NCI-H2171 (cell line): Measurements from ENCODE around the gene EPN2.
"Not testable (repeated sequence)": the region's sequence is repeated elsewhere in the genome, so short reads cannot be mapped to it uniquely, and the experiment has no call there.

ENCODE experiments used
- DNase-seq: peaks from one replicate; lab custom pipeline; 2025; lab: John Stamatoyannopoulos, UW

EPN2 gene

DNA sequence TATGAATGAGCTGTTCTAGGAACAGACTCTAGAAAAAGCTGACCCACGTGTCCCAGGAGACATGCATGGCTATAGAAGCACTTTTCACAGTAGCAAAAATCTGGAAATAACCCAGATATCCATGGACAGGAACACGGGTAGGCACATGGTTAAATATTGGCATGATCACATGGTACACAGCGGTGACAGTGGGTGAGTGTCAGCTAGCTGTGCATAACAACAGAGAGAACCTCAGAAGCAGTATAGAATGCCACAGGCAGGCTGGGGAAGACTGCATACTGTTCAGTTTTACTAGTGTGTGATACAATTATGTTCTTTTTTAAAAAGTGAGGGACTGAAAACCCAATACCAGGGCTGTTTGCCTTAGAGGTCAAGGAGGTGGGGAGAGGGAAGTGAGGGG, 31.4 kb downstream of the EPN2 start:
- no peak for DNase-seq

DNA sequence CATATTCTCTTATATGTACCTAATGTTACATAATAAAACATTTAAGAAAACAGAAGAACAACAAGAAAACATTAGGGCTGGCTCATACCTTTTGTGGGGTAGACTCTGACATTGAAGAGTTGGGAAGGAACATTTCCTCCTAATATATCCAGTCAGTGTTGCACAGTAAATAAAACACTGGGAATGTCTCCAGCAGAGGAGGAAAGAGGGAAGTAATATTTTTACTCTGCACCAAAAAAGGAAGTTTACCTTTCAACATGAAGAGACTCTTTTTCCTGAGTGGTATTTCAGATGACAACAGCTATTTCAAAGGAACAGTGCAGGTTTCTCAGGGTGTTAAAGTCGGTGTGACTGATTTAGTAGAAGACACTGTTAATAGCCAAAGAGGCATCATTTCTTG, 31.9 kb downstream of the EPN2 start:
- no peak for DNase-seq

DNA sequence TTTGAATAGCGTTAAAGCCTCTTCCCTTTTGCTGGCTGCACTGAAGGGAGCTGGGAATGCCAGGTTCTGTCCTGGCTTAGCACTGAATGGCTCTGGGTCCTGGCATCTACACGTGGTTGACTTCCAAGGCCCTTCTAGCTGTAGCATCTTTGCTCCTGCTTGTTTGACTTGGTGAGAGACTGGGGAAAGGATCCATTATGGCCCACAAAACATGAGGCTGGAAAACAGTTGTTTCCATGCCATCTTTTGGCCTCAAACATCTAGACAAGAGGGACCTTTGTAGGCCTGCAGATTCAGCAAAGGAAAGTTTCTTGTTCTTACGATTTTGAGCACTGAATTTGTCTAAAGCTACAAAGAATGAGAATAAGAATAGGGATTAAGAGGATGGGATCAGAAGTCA, 32.5 kb downstream of the EPN2 start:
- no peak for DNase-seq

GRCh38 chr17:19270347-19270703, 33.2 kb downstream of the EPN2 start:
- no peak for DNase-seq

DNA sequence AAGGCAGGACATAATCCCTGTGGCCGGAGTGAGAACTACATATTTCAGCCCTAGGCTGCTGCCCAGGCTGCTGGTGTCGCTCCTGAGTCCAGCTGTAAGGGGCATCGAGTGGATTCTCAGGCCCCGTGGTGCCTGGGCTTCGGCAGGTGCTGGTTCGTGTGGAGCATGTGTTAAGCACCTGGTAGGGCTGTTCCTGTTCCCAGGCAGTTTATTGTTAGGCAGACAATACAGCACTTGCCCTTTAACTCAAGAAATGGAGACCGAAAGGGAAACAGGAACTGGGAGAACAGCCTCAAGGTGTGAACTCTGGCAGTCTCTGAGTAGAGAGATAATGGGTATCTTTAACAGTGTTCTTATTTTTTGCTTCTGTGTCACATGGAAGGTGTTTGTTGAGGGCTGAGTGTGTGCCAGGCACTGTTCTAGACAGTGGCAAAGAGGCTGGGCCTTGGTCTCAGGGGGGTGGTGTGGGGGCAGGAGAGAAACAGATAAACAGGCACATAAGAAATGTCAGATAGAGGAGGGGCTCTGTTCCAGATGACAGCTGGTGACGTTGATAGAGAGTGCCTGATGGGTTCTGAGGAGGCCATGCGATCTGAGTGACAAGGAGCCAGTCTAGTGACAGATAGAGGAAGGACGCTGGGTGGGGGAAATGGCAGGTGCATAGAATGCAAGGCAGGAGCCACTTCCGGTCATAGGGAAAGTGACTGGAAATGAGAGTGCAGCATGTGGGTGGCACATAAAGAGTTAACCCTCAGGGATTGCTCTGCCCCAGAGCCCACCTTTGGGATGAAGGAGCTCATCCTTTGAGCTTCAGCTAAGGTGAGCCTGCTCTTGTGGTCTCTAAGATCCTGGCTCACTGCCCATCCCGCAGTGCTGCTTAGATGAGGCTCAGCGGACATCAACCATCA, 33.8 kb downstream of the EPN2 start:
- DNase-seq: no peak

DNA sequence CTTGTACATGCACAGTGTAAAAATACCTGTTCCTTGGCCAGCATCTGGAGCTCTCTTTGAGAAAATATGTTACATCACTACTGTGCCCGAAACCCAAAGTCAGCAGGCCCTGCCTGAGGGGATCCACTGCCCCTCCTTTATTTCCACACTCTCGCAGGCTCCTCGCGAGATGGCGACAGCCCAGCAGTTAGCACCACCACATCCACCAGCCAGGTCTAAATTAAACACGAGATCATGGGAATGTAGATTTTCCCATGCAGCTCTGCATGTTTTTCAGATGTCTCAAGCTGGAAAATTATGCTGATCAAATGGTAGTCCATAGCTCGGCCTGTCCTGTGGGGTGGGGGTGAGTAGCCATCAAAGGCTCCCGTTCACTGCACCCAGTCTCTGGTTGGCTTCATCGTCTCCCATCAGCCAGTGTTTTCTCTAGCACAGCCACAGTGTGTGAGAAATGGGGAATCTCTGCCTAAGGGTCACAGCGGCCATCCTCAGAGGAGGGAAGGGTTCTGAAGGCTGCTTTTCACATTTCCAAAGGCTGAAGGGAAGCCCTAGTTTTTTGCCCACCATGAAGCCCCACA, 34.7 kb downstream of the EPN2 start:
- DNase-seq: no peak

GRCh38 chr17:19273731-19274130, 36.6 kb downstream of the EPN2 start:
- no peak for DNase-seq

- no peak for DNase-seq
Observed at GRCh38 chr17:19274893-19275292, 37.7 kb downstream of the EPN2 start.

DNA sequence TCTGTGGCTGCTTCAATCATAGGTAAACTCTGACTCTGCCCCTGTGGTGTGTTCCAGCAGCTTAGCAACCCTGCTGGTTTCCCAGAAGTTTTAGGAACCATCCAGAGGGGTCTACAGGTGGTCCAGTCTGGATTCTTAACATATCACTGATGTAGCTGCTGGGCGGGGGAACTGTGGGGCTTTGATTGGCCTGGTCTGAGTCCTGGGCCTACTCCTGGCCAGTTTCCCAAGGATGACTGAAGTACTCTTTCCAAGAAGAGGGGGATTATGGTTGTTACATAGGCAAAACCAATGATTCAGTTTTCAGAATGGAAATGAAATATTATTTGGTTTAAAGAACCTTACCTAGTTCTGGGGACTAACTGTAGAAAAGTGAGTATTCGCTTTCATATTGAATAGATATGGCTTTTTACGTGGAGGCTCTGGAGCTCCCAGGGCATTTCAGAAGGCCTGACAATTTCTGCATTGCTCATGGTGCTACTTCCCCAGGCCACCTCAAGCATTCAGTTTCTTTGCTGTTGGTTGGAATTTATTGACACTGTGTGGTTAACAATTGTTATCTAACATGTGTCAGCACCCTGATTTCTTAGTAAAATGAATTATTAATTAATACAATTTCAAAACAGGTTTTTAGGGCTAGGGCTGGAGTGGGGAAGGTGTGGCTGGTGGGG, 38.4 kb downstream of the EPN2 start:
- no peak for DNase-seq

GRCh38 chr17:19278284-19278683, 41.1 kb downstream of the EPN2 start:
- not testable (repeated sequence) for DNase-seq

- no peak for DNase-seq
Observed at GRCh38 chr17:19278729-19279128, 41.6 kb downstream of the EPN2 start.

DNA sequence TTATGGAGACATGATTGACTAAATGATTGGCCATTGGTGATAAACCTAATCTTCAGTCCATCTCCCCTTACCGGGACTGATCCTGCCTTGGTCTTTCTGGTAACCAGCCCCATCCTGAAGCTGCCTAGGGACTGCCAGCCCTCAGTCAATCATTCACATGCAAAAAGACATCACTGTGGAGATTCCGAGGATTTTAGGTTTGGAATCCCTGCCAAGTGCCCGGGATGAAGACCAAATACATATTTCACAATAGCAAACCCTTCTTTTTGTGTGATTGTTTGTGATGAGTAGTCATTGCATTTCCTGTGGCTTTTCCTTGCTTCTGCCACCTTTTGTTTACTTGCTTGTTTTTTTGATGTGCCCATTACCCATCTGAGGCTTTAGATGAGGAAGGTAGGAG, 44.0 kb downstream of the EPN2 start:
- DNase-seq: no peak

GRCh38 chr17:19284005-19284959, 47.1 kb downstream of the EPN2 start:
- DNase-seq: no peak

- no peak for DNase-seq
Observed at GRCh38 chr17:19285213-19285900, 48.2 kb downstream of the EPN2 start.

DNA sequence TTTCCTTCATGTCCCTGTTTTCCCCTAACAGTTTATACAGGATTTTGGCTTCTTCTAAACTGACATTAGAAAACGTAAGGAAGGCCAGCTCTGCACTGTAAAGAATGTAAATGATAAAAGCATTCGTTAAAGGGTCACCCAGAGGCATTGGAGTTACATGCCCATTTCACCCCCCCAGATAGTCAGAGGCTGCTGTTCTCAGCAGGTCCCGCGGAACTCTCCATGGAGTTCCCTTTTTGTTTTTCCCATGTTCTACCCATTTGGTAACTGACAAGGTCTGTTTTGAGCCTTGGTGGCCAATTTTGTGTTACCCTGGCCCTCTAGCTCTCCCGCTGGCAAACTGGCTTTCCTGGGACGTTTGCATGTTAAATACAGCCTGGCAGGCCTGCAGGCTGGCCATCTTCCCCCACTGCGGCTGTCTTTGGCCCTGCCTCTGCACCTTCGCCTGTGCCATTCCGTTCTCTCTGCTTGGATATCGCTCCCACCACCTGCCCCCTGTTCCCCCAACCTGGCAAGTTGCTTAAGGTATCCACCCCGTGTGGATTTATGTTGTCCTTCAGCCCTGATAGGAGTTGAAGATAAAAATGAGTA, 49.7 kb downstream of the EPN2 start:
- DNase-seq: no peak

- no peak for DNase-seq
Observed at GRCh38 chr17:19287651-19288050, 50.5 kb downstream of the EPN2 start.

DNA sequence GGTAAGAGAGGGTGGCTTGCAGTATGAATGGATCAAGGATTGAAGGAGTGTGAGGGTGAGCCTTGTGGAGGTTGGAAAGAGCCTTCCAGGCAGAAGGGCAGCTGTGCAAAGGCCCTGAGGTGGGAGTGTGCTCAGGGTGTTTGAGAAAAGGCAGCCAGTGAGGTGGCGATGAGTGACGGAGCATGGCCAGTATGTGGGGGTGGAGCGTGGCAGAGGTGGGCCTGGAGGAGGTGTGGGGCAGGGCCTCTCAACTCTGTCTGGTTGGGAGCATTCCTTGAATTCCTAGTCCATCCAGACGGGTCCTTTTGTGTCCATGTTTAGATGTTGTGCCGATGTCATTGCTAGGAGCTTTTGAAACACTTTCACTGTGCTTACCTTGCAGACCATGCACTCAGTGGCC, 51.3 kb downstream of the EPN2 start:
- no peak for DNase-seq

DNA sequence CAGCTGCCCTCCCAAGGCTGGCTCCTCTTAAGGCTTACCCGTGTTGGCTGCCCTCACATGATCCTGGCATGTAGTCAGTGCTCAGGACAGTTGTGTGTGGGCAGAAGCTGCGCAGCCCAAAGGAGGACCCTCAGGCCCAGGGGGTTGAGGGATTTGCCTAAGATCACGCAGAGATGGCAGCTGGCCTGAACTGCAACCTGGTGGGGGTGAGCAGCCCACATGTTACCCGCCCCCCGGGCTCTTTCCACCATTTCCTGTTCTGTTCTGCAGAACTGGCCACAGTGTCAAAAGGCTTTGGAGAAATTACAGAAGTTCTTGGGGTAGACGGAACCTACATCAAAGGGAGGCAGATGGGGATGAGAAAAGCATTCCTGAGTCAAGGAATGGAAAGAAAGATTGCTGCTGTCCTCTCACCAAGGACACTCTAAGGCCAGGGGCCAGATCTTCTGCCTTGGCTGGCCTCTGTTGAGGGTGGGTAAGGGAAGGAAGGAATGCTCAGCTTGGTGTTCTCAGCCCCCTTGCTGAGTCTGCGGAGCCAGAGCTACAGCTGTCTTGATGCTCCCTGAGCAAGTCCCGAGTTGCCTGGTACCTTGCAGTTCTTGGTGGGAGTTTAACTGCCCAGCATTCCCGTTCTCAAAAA, 53.0 kb downstream of the EPN2 start:
- DNase-seq: no peak

DNA sequence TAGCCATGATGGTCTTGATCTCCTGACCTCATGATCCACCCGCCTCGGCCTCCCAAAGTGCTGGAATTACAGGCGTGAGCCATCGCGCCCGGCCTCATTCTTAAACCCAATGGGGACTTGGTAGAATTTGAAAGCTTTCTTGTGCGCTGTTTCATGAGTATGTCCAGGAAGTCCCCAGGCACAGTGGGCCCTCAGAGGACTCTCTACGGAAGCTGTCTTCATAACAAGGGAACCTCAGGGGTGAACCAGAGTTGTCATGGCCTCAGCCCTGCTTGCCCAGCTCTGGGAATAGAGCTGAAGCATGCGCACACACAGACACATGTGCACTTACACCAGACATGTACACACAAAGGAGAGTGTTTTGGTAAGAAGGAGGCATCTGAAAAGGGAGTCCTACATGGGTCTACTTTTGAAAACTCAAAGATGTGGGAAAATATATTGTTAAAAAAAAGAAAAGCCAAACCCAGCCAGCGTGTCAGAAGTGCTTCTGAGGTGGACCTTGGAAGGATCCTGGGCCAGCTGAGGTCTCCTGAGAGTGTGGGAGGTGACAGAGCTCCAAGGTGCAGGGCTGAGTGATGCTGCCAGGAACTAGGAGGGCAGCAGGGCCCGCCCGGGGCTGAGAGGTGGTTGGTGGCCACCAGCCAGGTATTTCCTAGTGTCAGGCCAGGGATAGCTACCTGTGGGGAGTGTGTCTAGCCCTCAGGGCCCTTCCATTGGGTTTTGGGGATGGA, 54.6 kb downstream of the EPN2 start:
- no peak for DNase-seq

- peak; percentile 53 for DNase-seq
Observed at GRCh38 chr17:19292377-19292711, 55.2 kb downstream of the EPN2 start.
